SK-N-SH (cell line): ENCODE measurements around the gene MTCL1. TPM values are rescaled to one million over a fixed set of nuclear protein-coding genes. Genes with fewer than 3 reads are reported as not detected.

ENCODE experiments used
- CTCF ChIA-PET: fragments of 300-600, 350-600 bp; formaldehyde crosslinking; extraction: SDS; loops from one replicate; lab custom pipeline; 2021; lab: Yijun Ruan, JAX
- POLR2A ChIA-PET: fragments of 350-600 bp; sonication (Branson Sonifier 250); formaldehyde crosslinking; extraction: SDS; loops from one replicate; lab custom pipeline; 2020; ENCODE audit warnings: antibody characterized with exemption, inconsistent platforms; lab: Yijun Ruan, JAX
- DNase-seq: peaks from one replicate; pipeline ENCODE4 v3.0.0; 2012
- H2AFZ ChIP-seq: fragments of 200-600 bp; sonication (generic); 2 replicates; pipeline ENCODE4 v1.8.1; 2016; ENCODE audit warnings: antibody characterized with exemption, mild to moderate bottlenecking, low read depth
- H3F3A ChIP-seq: fragments of 200-600 bp; sonication (generic); replicated peaks from 2 replicates; pipeline ENCODE3; 2016; ENCODE audit warnings: antibody characterized with exemption, mild to moderate bottlenecking; ENCODE audit not compliant: insufficient read depth
- H3K27ac ChIP-seq, 2 experiments: fragments of 200-500 bp in 1 of 2; fragments of 200-600 bp in 1 of 2; sonication (Bioruptor generic) in 1 of 2; sonication (generic), shearing (Covaris generic) in 1 of 2; 2 replicates each; pipeline versions ENCODE4 v1.5.1 to v1.6.1; 2014 to 2016; ENCODE audit warnings: low read depth in 2 of 2, inconsistent platforms in 1 of 2, low read length in 1 of 2, mild to moderate bottlenecking in 1 of 2, mixed read lengths in 1 of 2
- H3K27me3 ChIP-seq: fragments of 200-600 bp; sonication (generic), shearing (Covaris generic); 2 replicates; pipeline ENCODE4 v1.6.1; 2016; ENCODE audit warnings: mixed run types; ENCODE audit not compliant: insufficient read depth
- H3K36me3 ChIP-seq, 2 experiments: fragments of 200-500 bp in 1 of 2; fragments of 200-600 bp in 1 of 2; sonication (Bioruptor generic) in 1 of 2; sonication (generic) in 1 of 2; replicated peaks in 1 of 2; 2 replicates each; pipeline versions ENCODE3 to v1.5.1; 2014 to 2016; ENCODE audit warnings: low read length in 1 of 2, mild to moderate bottlenecking in 1 of 2; ENCODE audit not compliant: insufficient read depth in 2 of 2, control insufficient read depth in 1 of 2
- H3K4me1 ChIP-seq, 2 experiments: fragments of 200-500 bp in 1 of 2; fragments of 200-600 bp in 1 of 2; sonication (Bioruptor generic) in 1 of 2; sonication (generic), shearing (Covaris generic) in 1 of 2; 2 replicates each; pipeline versions ENCODE4 v1.5.1 to v1.6.1; 2014 to 2016; ENCODE audit warnings: low read depth in 1 of 2, low read length in 1 of 2, mixed run types in 1 of 2; ENCODE audit not compliant: insufficient read depth in 2 of 2, control insufficient read depth in 1 of 2
- H3K4me2 ChIP-seq: fragments of 200-600 bp; sonication (generic), shearing (Covaris generic); 2 replicates; pipeline ENCODE4 v1.6.1; 2017; ENCODE audit warnings: mixed run types
- H3K4me3 ChIP-seq, 2 experiments: fragments of 200-500 bp in 1 of 2; fragments of 200-600 bp in 1 of 2; sonication (Bioruptor generic) in 1 of 2; sonication (generic), shearing (Covaris generic) in 1 of 2; 2 replicates each; pipeline versions ENCODE4 v1.5.1 to v1.8.1; 2014 to 2016; ENCODE audit warnings: low read depth in 2 of 2, inconsistent platforms in 1 of 2, low read length in 1 of 2, mild to moderate bottlenecking in 1 of 2, mixed read lengths in 1 of 2, moderate library complexity in 1 of 2
- H3K79me2 ChIP-seq: fragments of 200-600 bp; sonication (generic); 2 replicates; pipeline ENCODE4 v1.8.1; 2017; ENCODE audit warnings: mild to moderate bottlenecking; ENCODE audit not compliant: insufficient read depth
- H3K9ac ChIP-seq: fragments of 200-600 bp; sonication (generic); 2 replicates; pipeline ENCODE4 v1.6.1; 2017; ENCODE audit warnings: mixed run types
- H3K9me2 ChIP-seq: fragments of 200-600 bp; sonication (generic); 2 replicates; pipeline ENCODE4 v1.6.1; 2017; ENCODE audit warnings: mixed run types
- H3K9me3 ChIP-seq: fragments of 200-600 bp; sonication (generic); 2 replicates; pipeline ENCODE4 v1.6.1; 2017; ENCODE audit warnings: mixed run types, mild to moderate bottlenecking, moderate library complexity
- H4K20me1 ChIP-seq: fragments of 200-600 bp; sonication (generic); 2 replicates; pipeline ENCODE4 v1.6.1; 2017; ENCODE audit warnings: mild to moderate bottlenecking, mixed run types; ENCODE audit not compliant: insufficient read depth
- CHD2 ChIP-seq: fragments of 150-350 bp; IDR thresholded peaks from 2 replicates; pipeline ENCODE4 v1.6.1; 2018; ENCODE audit warnings: low read length; ENCODE audit not compliant: partially characterized antibody
- ELF1 ChIP-seq: IDR thresholded peaks from 2 replicates; pipeline ENCODE4 v1.4.0; 2012
- EP300 ChIP-seq, 2 experiments: IDR thresholded peaks; 2 replicates each; pipeline versions ENCODE4 v1.4.0 to v1.6.1; 2012; ENCODE audit warnings: borderline replicate concordance in 1 of 2, low read depth in 1 of 2, low read length in 1 of 2
- FOXJ3 ChIP-seq: sonication (generic); formaldehyde crosslinking; IDR thresholded peaks from 2 replicates; pipeline ENCODE4 v1.5.1; 2020; ENCODE audit warnings: mild to moderate bottlenecking, missing genetic modification reagents
- FOXM1 ChIP-seq: IDR thresholded peaks from 2 replicates; pipeline ENCODE4 v1.4.0; 2012; ENCODE audit warnings: low read depth, mild to moderate bottlenecking
- GABPA ChIP-seq: IDR thresholded peaks from 2 replicates; pipeline ENCODE4 v1.4.0; 2012; ENCODE audit warnings: low read depth, mild to moderate bottlenecking
- GATA2 ChIP-seq: sonication (generic); formaldehyde crosslinking; IDR thresholded peaks from 2 replicates; pipeline ENCODE4 v1.5.0; 2020; ENCODE audit warnings: mild to moderate bottlenecking, missing genetic modification reagents
- JUND ChIP-seq: IDR thresholded peaks from 2 replicates; pipeline ENCODE4 v1.4.0; 2012
- MXI1 ChIP-seq: IDR thresholded peaks from 2 replicates; pipeline ENCODE4 v1.6.1; 2012; ENCODE audit warnings: mild to moderate bottlenecking, low read depth, low read length, improper control_type of control experiment
- NFIC ChIP-seq: IDR thresholded peaks from 2 replicates; pipeline ENCODE4 v1.4.0; 2012; ENCODE audit warnings: borderline replicate concordance
- NRF1 ChIP-seq: IDR thresholded peaks from 2 replicates; pipeline ENCODE4 v1.6.1; 2012; ENCODE audit warnings: low read depth, mild to moderate bottlenecking, low read length
- RAD21 ChIP-seq: IDR thresholded peaks from 2 replicates; pipeline ENCODE4 v1.6.1; 2012; ENCODE audit warnings: mild to moderate bottlenecking, low read length
- RCOR1 ChIP-seq: fragments of 150-350 bp; IDR thresholded peaks from 2 replicates; pipeline ENCODE4 v1.6.1; 2017; ENCODE audit warnings: antibody characterized with exemption, low read length
- RXRA ChIP-seq: IDR thresholded peaks from 2 replicates; pipeline ENCODE4 v1.4.0; 2012; ENCODE audit warnings: low read depth, mild to moderate bottlenecking, borderline replicate concordance
- SIN3A ChIP-seq: IDR thresholded peaks from 2 replicates; pipeline ENCODE4 v1.6.1; 2012; ENCODE audit warnings: low read depth, mild to moderate bottlenecking, low read length, moderate library complexity, borderline replicate concordance
- SMC3 ChIP-seq: IDR thresholded peaks from 2 replicates; pipeline ENCODE4 v1.6.1; 2012; ENCODE audit warnings: low read depth, low read length, improper control_type of control experiment
- TAF1 ChIP-seq: IDR thresholded peaks from 2 replicates; pipeline ENCODE4 v1.6.1; 2012; ENCODE audit warnings: low read depth, mild to moderate bottlenecking, low read length, moderate library complexity, borderline replicate concordance
- TCF12 ChIP-seq: IDR thresholded peaks from 2 replicates; pipeline ENCODE4 v1.4.0; 2012
- TEAD4 ChIP-seq: IDR thresholded peaks from 2 replicates; pipeline ENCODE4 v1.4.0; 2012; ENCODE audit warnings: mild to moderate bottlenecking, borderline replicate concordance; ENCODE audit not compliant: insufficient read depth
- YY1 ChIP-seq: IDR thresholded peaks from 2 replicates; pipeline ENCODE4 v1.4.0; 2012; ENCODE audit warnings: low read depth, mild to moderate bottlenecking
- WGBS: methylation state at CpG from one replicate; pipeline ENCODE4 v1.1.6; 2017; ENCODE audit warnings: low lambda C conversion rate; 5-methylcytosine and 5-hydroxymethylcytosine counted together
- polyA plus RNA-seq, 3 experiments: library from polyadenylated mRNA; depleted of rRNA; stranded (reverse); fragments of >200 nt; gene quantifications; 2 replicates each; pipeline ENCODE4 v1.2.3, GENCODE V29; 2012
- TF ChIP-seq, protein P1 (sequence below): IDR thresholded peaks from 2 replicates; pipeline ENCODE4 v1.4.0; 2012; ENCODE audit warnings: low read depth
- TF ChIP-seq, protein P2 (sequence below): fragments of 200-600 bp; sonication (generic); IDR thresholded peaks from 2 replicates; pipeline ENCODE4 v1.6.1; 2017; ENCODE audit warnings: antibody characterized with exemption, mild to moderate bottlenecking, moderate library complexity
- TF ChIP-seq, protein P3 (sequence below): fragments of 150-350 bp; IDR thresholded peaks from 2 replicates; pipeline ENCODE4 v1.6.1; 2017; ENCODE audit warnings: antibody characterized with exemption, low read length, low read depth, borderline replicate concordance
- TF ChIP-seq, protein P4 (sequence below): fragments of 150-350 bp; IDR thresholded peaks from 2 replicates; pipeline ENCODE4 v1.6.1; 2016; ENCODE audit warnings: mild to moderate bottlenecking, low read depth, low read length
- TF ChIP-seq, protein P5 (sequence below): IDR thresholded peaks from 2 replicates; pipeline ENCODE4; 2012

The MTCL1 gene
- polyA plus RNA-seq, 1 of the 3 experiments (the other 2 are of a cell fraction) = 33.5 TPM

DNA sequence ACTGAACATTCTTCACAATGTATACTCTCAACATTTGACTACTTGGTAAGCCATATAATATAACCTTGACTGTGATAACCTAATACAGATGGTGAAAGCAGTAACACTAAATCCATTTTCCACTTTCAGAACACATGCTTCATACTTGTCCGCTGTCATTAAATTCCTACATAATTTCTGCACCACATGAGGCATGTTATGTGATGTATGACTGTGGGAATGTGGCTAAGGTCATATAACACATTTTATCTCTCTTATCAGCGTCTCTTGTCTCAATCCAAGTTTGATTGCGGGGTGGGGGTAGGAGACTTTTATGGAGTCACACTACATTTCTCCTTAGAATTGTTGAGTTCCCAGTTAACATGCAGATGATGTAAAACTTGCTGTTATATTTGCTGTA is 110.9 kb downstream of the MTCL1 start (continued):
- TF ChIP-seq, protein P1, sequence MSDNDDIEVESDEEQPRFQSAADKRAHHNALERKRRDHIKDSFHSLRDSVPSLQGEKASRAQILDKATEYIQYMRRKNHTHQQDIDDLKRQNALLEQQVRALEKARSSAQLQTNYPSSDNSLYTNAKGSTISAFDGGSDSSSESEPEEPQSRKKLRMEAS = no peak
- TF ChIP-seq TCF12 (no peak), EP300 (IDR thresholded peaks at IDR 0.05; ENCODE audit: borderline replicate concordance in 1 of 2, low read depth in 1 of 2, low read length in 1 of 2) (no peak), RAD21 (no peak), FOXJ3 (CRISPR knock-in tag) (no peak), TEAD4 (no peak), NFIC (no peak), TAF1 (no peak), RCOR1 (no peak)
- TF ChIP-seq, protein P2, sequence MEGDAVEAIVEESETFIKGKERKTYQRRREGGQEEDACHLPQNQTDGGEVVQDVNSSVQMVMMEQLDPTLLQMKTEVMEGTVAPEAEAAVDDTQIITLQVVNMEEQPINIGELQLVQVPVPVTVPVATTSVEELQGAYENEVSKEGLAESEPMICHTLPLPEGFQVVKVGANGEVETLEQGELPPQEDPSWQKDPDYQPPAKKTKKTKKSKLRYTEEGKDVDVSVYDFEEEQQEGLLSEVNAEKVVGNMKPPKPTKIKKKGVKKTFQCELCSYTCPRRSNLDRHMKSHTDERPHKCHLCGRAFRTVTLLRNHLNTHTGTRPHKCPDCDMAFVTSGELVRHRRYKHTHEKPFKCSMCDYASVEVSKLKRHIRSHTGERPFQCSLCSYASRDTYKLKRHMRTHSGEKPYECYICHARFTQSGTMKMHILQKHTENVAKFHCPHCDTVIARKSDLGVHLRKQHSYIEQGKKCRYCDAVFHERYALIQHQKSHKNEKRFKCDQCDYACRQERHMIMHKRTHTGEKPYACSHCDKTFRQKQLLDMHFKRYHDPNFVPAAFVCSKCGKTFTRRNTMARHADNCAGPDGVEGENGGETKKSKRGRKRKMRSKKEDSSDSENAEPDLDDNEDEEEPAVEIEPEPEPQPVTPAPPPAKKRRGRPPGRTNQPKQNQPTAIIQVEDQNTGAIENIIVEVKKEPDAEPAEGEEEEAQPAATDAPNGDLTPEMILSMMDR = no peak

DNA sequence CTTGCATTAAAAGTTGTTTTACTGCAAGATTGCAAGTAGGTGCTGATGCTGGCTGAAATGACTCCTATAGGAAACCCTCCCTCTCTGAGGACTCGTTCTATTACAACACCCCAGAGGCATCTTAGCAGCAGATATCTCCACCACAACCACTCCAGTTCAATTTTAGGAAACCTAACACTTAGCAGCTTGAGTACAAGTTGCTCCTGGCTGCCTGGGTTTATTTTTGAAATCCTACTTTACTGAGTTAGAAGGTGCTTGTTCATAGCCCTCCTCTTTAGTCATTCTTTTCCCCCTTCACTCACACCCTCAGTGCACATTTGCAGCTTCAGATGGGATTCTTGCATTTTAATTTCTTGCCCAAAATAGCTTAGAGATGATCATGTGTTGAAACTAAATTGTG is 111.5 kb downstream of the MTCL1 start:
- no peaks in the 10 kb centered on the region for H3K9me3 ChIP-seq
- DNase-seq = no peak
- H3F3A ChIP-seq = peaks cover 6% of the 10 kb centered on the region
- H3K4me1 ChIP-seq = peaks cover 0 to 14% of the 10 kb centered on the region in 2 experiments; a peak in 3 of 4 replicates
- H3K36me3 ChIP-seq = peaks cover 44 to 54% of the 10 kb centered on the region in 2 experiments
- H2AFZ ChIP-seq = no peak overlapping the region
- H3K9ac ChIP-seq = no peak overlapping the region
- no peaks in the 10 kb centered on the region for H3K9me2 ChIP-seq
- CTCF ChIA-PET = interaction anchor here (1.0 to 1.7 kb wide), 2 partner anchors 9 kb away, joined by 3 to 4 read pairs; no protein-coding TSS in a partner anchor
- H3K79me2 ChIP-seq = no peaks in the 10 kb centered on the region
- no peaks in the 10 kb centered on the region for H4K20me1 ChIP-seq
- H3K4me2 ChIP-seq = no peak overlapping the region
- no peak overlapping the region for H3K27ac ChIP-seq
- 50% methylated on average over 1 of the region's 1 CpG for WGBS
- H3K4me3 ChIP-seq = no peak overlapping the region
- TF ChIP-seq CHD2 (no peak), NRF1 (no peak), SMC3 (no peak), FOXM1 (no peak), GATA2 (no peak), RXRA (no peak), FOXJ3 (CRISPR knock-in tag) (no peak), MXI1 (no peak), SIN3A (no peak), YY1 (no peak), TCF12 (no peak), TEAD4 (no peak), RCOR1 (no peak), GABPA (no peak), ELF1 (no peak), JUND (no peak)
- TF ChIP-seq, protein P3, sequence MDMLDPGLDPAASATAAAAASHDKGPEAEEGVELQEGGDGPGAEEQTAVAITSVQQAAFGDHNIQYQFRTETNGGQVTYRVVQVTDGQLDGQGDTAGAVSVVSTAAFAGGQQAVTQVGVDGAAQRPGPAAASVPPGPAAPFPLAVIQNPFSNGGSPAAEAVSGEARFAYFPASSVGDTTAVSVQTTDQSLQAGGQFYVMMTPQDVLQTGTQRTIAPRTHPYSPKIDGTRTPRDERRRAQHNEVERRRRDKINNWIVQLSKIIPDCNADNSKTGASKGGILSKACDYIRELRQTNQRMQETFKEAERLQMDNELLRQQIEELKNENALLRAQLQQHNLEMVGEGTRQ = no peak
- TF ChIP-seq, protein P4, sequence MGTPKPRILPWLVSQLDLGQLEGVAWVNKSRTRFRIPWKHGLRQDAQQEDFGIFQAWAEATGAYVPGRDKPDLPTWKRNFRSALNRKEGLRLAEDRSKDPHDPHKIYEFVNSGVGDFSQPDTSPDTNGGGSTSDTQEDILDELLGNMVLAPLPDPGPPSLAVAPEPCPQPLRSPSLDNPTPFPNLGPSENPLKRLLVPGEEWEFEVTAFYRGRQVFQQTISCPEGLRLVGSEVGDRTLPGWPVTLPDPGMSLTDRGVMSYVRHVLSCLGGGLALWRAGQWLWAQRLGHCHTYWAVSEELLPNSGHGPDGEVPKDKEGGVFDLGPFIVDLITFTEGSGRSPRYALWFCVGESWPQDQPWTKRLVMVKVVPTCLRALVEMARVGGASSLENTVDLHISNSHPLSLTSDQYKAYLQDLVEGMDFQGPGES = no peak
- TF ChIP-seq, protein P1 = no peak
- TF ChIP-seq, protein P5, sequence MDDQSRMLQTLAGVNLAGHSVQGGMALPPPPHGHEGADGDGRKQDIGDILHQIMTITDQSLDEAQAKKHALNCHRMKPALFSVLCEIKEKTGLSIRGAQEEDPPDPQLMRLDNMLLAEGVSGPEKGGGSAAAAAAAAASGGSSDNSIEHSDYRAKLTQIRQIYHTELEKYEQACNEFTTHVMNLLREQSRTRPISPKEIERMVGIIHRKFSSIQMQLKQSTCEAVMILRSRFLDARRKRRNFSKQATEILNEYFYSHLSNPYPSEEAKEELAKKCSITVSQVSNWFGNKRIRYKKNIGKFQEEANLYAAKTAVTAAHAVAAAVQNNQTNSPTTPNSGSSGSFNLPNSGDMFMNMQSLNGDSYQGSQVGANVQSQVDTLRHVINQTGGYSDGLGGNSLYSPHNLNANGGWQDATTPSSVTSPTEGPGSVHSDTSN = no peak
- POLR2A ChIA-PET = no interaction called here
- H3K27me3 ChIP-seq = no peaks in the 10 kb centered on the region
